ENCODE measurements around the gene TRAP1. TPM values are rescaled to one million over a fixed set of nuclear protein-coding genes. Genes with fewer than 3 reads are reported as not detected.

The TRAP1 gene
- total RNA-seq, 1 experiment from 2014 or later: 274 TPM

DNA sequence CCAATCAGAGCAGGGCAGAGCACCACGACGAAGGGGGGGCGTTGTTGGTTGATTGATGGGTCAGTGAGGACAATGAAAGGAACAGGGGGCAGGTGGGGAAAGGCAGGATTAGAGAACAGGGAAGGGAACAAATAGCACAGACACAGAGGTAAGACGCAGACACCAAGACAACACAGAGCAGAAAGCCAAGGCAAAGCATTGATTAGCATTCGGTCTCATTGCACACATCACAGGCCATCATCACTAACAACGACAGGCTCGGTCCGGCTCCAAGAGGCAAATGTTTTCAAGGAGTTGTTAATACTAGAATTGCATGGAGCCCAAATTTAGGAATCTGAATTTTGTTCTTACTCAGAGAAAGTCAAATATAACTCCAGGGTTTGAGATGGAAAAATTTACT is 34.6 kb upstream of the TRAP1 start:
- TF ChIP-seq, protein P1, sequence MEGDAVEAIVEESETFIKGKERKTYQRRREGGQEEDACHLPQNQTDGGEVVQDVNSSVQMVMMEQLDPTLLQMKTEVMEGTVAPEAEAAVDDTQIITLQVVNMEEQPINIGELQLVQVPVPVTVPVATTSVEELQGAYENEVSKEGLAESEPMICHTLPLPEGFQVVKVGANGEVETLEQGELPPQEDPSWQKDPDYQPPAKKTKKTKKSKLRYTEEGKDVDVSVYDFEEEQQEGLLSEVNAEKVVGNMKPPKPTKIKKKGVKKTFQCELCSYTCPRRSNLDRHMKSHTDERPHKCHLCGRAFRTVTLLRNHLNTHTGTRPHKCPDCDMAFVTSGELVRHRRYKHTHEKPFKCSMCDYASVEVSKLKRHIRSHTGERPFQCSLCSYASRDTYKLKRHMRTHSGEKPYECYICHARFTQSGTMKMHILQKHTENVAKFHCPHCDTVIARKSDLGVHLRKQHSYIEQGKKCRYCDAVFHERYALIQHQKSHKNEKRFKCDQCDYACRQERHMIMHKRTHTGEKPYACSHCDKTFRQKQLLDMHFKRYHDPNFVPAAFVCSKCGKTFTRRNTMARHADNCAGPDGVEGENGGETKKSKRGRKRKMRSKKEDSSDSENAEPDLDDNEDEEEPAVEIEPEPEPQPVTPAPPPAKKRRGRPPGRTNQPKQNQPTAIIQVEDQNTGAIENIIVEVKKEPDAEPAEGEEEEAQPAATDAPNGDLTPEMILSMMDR (IDR thresholded peaks at IDR 0.05; ENCODE audit: unreplicated experiment): no peak
- Mint-ChIP-seq H3K4me1 (ENCODE audit: insufficient read depth, unreplicated experiment) (no peaks in the 10 kb centered on the region), H3K27ac (ENCODE audit: low read depth, unreplicated experiment) (no peak overlapping the region), H3K27me3 (ENCODE audit: insufficient read depth, unreplicated experiment) (no peaks in the 10 kb centered on the region), H3K4me3 (ENCODE audit: unreplicated experiment) (no peak overlapping the region), H3K36me3 (ENCODE audit: insufficient read depth, unreplicated experiment) (peaks cover 72% of the 10 kb centered on the region), H3K9me3 (ENCODE audit: unreplicated experiment) (no peaks in the 10 kb centered on the region)
- ChIA-PET CTCF (no interaction called here), POLR2A (no interaction called here)
- intact Hi-C loops (cut with micrococcal nuclease): no loop called here
- BruUV-seq (replicated peaks): no TSS peak
- no peak for DNase-seq (ENCODE audit: unreplicated experiment)

DNA sequence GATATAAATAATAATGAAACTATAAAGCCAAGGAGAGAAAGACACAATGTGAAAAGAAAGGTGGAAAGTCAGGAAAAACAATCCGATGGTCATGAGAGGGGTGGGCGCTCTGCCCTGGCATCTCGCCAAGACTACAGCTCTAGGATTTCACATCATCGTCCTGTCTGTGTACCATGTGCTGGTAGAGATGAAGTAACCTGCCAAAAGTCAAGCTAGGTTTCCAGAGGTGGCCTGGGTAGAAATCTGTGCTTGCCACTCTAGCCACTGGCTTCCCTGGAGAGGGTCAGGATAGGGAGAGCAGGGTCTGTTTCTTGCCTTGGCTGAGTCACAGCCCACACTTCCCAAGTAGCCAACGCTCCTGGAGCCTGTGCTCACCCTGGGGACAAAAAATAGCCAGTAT is 31.0 kb upstream of the TRAP1 start:
- DNase-seq (ENCODE audit: unreplicated experiment): no peak
- H3K27ac Mint-ChIP-seq (ENCODE audit: low read depth, unreplicated experiment): no peak overlapping the region
- no peaks in the 10 kb centered on the region for H3K4me1 Mint-ChIP-seq (ENCODE audit: insufficient read depth, unreplicated experiment)
- H3K36me3 Mint-ChIP-seq (ENCODE audit: insufficient read depth, unreplicated experiment): peaks cover 85% of the 10 kb centered on the region
- no peak overlapping the region for H3K4me3 Mint-ChIP-seq (ENCODE audit: unreplicated experiment)
- ChIA-PET CTCF (no interaction called here), POLR2A (interaction anchor here (0.9 kb wide), 1 partner anchor 35 kb away, joined by 3 read pairs; no protein-coding TSS in a partner anchor)
- intact Hi-C loops (cut with micrococcal nuclease): no loop called here
- TF ChIP-seq, protein P1 (IDR thresholded peaks at IDR 0.05; ENCODE audit: unreplicated experiment): no peak
- no TSS peak for BruUV-seq (replicated peaks)
- H3K9me3 Mint-ChIP-seq (ENCODE audit: unreplicated experiment): no peaks in the 10 kb centered on the region
- H3K27me3 Mint-ChIP-seq (ENCODE audit: insufficient read depth, unreplicated experiment): no peaks in the 10 kb centered on the region

DNA sequence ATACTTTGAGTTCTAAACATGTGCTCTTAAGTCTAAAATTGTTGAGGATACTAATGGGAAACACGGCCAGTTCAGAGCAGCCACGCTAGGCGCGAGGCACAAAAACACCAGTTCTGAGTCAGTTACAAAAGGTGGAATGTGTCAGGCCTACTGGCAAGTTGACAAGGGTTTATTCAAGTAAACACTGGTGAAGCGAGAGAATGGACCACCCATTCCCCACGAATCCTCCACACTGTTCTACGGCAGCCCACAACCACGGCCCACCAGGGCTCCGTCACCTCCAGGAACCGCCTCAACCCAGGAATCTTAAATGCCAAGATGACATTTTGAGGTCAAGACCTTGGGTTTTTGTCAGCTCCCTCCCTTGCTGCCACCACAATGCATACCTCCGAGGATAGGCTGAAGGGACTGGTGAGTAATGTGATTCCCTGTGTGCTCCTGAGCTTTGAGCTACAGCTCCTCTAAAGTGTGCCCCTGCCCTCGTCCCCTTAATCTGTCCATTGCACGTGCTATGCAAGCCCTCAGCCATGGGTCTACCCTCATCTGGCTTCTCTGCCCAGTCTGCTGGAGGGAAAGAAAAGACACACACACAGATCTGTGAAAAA is 28.5 kb upstream of the TRAP1 start:
- no TSS peak for BruUV-seq (replicated peaks)
- POLR2A ChIA-PET: no interaction called here
- H3K4me1 Mint-ChIP-seq (ENCODE audit: insufficient read depth, unreplicated experiment): no peaks in the 10 kb centered on the region
- H3K9me3 Mint-ChIP-seq (ENCODE audit: unreplicated experiment): no peaks in the 10 kb centered on the region
- no peak overlapping the region for H3K4me3 Mint-ChIP-seq (ENCODE audit: unreplicated experiment)
- intact Hi-C loops (cut with micrococcal nuclease): no loop called here
- H3K27ac Mint-ChIP-seq (ENCODE audit: low read depth, unreplicated experiment): no peak overlapping the region
- peaks cover 92% of the 10 kb centered on the region for H3K36me3 Mint-ChIP-seq (ENCODE audit: insufficient read depth, unreplicated experiment)
- TF ChIP-seq, protein P1 (IDR thresholded peaks at IDR 0.05; ENCODE audit: unreplicated experiment): no peak
- CTCF ChIA-PET: interaction anchor here (0.6 kb wide), 2 partner anchors 8 to 21 kb away, joined by 3 to 4 read pairs; no protein-coding TSS in a partner anchor
- no peaks in the 10 kb centered on the region for H3K27me3 Mint-ChIP-seq (ENCODE audit: insufficient read depth, unreplicated experiment)
- DNase-seq (ENCODE audit: unreplicated experiment): no peak

DNA sequence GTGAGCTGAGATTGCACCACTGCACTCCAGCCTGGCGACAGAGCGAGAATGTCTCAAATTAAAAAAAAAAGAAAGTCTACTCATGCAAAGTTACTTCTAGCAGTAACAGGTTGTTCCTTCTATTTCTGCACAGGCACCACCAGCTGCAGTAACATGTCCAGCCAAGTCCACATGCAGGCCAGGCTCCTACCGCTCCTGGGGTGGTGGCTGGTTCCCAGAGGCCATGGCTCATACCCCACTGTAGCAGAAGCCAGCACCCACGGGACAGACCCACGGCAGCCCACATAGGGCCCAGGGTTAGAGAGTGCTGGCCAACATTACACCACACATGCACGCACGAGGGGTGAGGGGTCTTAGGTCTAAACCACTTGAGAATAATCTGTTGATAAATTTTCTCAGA is 26.7 kb upstream of the TRAP1 start:
- peaks cover 93% of the 10 kb centered on the region for H3K36me3 Mint-ChIP-seq (ENCODE audit: insufficient read depth, unreplicated experiment)
- no peak overlapping the region for H3K4me3 Mint-ChIP-seq (ENCODE audit: unreplicated experiment)
- TF ChIP-seq, protein P1 (IDR thresholded peaks at IDR 0.05; ENCODE audit: unreplicated experiment): no peak
- H3K27me3 Mint-ChIP-seq (ENCODE audit: insufficient read depth, unreplicated experiment): no peaks in the 10 kb centered on the region
- no peaks in the 10 kb centered on the region for H3K4me1 Mint-ChIP-seq (ENCODE audit: insufficient read depth, unreplicated experiment)
- no peak for DNase-seq (ENCODE audit: unreplicated experiment)
- H3K9me3 Mint-ChIP-seq (ENCODE audit: unreplicated experiment): no peaks in the 10 kb centered on the region
- no TSS peak for BruUV-seq (replicated peaks)
- ChIA-PET POLR2A (interaction anchor here (1.3 kb wide), 1 partner anchor 9 kb away, joined by 5 read pairs; no protein-coding TSS in a partner anchor), CTCF (interaction anchor here (0.7 to 0.9 kb wide), 2 partner anchors 53 to 324 kb away, joined by 4 to 5 read pairs; no protein-coding TSS in a partner anchor)
- intact Hi-C loops (cut with micrococcal nuclease): no loop called here
- H3K27ac Mint-ChIP-seq (ENCODE audit: low read depth, unreplicated experiment): no peak overlapping the region

All from MCF 10A (cell line).